Left kidney (tissue), 2 donors: Measurements from ENCODE around the gene HDAC9. TPM values are rescaled to one million over a fixed set of nuclear protein-coding genes. Genes with fewer than 3 reads are reported as not detected.

Experiments used
- DNase-seq: peaks from one replicate; pipeline ENCODE4 v3.0.0-alpha.2; 2013
- polyA plus RNA-seq: library from polyadenylated mRNA; unstranded; fragments of 120-200 nt; gene quantifications from one replicate; pipeline ENCODE4 v1.2.1, GENCODE V29; 2013; ENCODE audit not compliant: insufficient read length

HDAC9 gene
- polyA plus RNA-seq, 1 donor, result 10.4 TPM

GRCh38 chr7:18593602-18594279 lies 98.2 kb downstream of the HDAC9 start:
- no peak for DNase-seq

GRCh38 chr7:18597754-18598153 lies 102.2 kb downstream of the HDAC9 start:
- DNase-seq, result no peak

- no peak for DNase-seq
Measured at GRCh38 chr7:18607025-18607424, 111.5 kb downstream of the HDAC9 start.

GRCh38 chr7:18610331-18610948 lies 114.9 kb downstream of the HDAC9 start:
- no peak for DNase-seq

- DNase-seq, result no peak
Measured at GRCh38 chr7:18614841-18615240, 119.3 kb downstream of the HDAC9 start.

- DNase-seq, result no peak
Measured at GRCh38 chr7:18619311-18619710, 123.8 kb downstream of the HDAC9 start.

GRCh38 chr7:18623389-18623788 lies 127.8 kb downstream of the HDAC9 start:
- DNase-seq, result no peak

GRCh38 chr7:18624459-18624858 lies 128.9 kb downstream of the HDAC9 start:
- no peak for DNase-seq

- no peak for DNase-seq
Measured at GRCh38 chr7:18626086-18626485, 130.5 kb downstream of the HDAC9 start.

- DNase-seq, result no peak
Measured at GRCh38 chr7:18626717-18627116, 131.2 kb downstream of the HDAC9 start.

GRCh38 chr7:18637516-18637915 lies 142.0 kb downstream of the HDAC9 start:
- DNase-seq, result no peak

GRCh38 chr7:18638594-18639452 lies 143.3 kb downstream of the HDAC9 start:
- no peak for DNase-seq

GRCh38 chr7:18639711-18640110 lies 144.2 kb downstream of the HDAC9 start:
- DNase-seq, result no peak

- no peak for DNase-seq
Measured at GRCh38 chr7:18644981-18645380, 149.4 kb downstream of the HDAC9 start.

GRCh38 chr7:18647582-18647981 lies 152.0 kb downstream of the HDAC9 start:
- no peak for DNase-seq

- DNase-seq, result no peak
Measured at GRCh38 chr7:18648849-18649758, 153.6 kb downstream of the HDAC9 start.

- no peak for DNase-seq
Measured at GRCh38 chr7:18653381-18654155, 158.0 kb downstream of the HDAC9 start.

- no peak for DNase-seq
Measured at GRCh38 chr7:18654709-18655108, 159.2 kb downstream of the HDAC9 start.

- peak; percentile 12 for DNase-seq
Measured at GRCh38 chr7:18655506-18655905, 160.0 kb downstream of the HDAC9 start.

- no peak for DNase-seq
Measured at GRCh38 chr7:18655912-18656311, 160.4 kb downstream of the HDAC9 start.

- no peak for DNase-seq
Measured at GRCh38 chr7:18656362-18656761, 160.8 kb downstream of the HDAC9 start.
